ENCODE data around the gene DOCK4.
A peak's percentile ranks its signal among the peaks of the same experiment; 100 is the strongest.
"Not testable (repeated sequence)": the region's sequence is repeated elsewhere in the genome, so short reads cannot be mapped to it uniquely, and the experiment has no call there.

DOCK4 gene

GRCh38 chr7:111954474-111955381 is 251.5 kb downstream of the DOCK4 start:
- DNase-seq (ENCODE audit: low read depth) = no peak

- no peak for DNase-seq (ENCODE audit: low read depth)
These were observed 252.1 kb downstream of the DOCK4 start for GRCh38 chr7:111954056-111954455.

GRCh38 chr7:111953611-111954010 is 252.6 kb downstream of the DOCK4 start:
- DNase-seq (ENCODE audit: low read depth) = no peak

- no peak for DNase-seq (ENCODE audit: low read depth)
These were observed 253.4 kb downstream of the DOCK4 start for GRCh38 chr7:111952783-111953182.

- no peak for DNase-seq (ENCODE audit: low read depth)
These were observed 255.1 kb downstream of the DOCK4 start for GRCh38 chr7:111951052-111951451.

GRCh38 chr7:111942450-111943081 is 263.6 kb downstream of the DOCK4 start:
- DNase-seq (ENCODE audit: low read depth) = no peak

- DNase-seq (ENCODE audit: low read depth) = no peak
These were observed 269.0 kb downstream of the DOCK4 start for GRCh38 chr7:111937163-111937562.

- peak; percentile 88 for DNase-seq (ENCODE audit: low read depth)
These were observed 272.6 kb downstream of the DOCK4 start for GRCh38 chr7:111933609-111934008.

GRCh38 chr7:111931958-111932357 is 274.2 kb downstream of the DOCK4 start:
- no peak for DNase-seq (ENCODE audit: low read depth)

- no peak for DNase-seq (ENCODE audit: low read depth)
These were observed 275.1 kb downstream of the DOCK4 start for GRCh38 chr7:111931016-111931517.

GRCh38 chr7:111929264-111929663 is 276.9 kb downstream of the DOCK4 start:
- no peak for DNase-seq (ENCODE audit: low read depth)

- DNase-seq (ENCODE audit: low read depth) = no peak
These were observed 278.7 kb downstream of the DOCK4 start for GRCh38 chr7:111927353-111928019.

GRCh38 chr7:111920329-111920728 is 285.9 kb downstream of the DOCK4 start:
- DNase-seq (ENCODE audit: low read depth) = no peak

GRCh38 chr7:111919631-111920179 is 286.5 kb downstream of the DOCK4 start:
- DNase-seq (ENCODE audit: low read depth) = no peak

GRCh38 chr7:111919164-111919563 is 287.0 kb downstream of the DOCK4 start:
- DNase-seq (ENCODE audit: low read depth) = no peak

GRCh38 chr7:111918461-111918860 is 287.7 kb downstream of the DOCK4 start:
- DNase-seq (ENCODE audit: low read depth) = no peak

- DNase-seq (ENCODE audit: low read depth) = not testable (repeated sequence)
These were observed 288.8 kb downstream of the DOCK4 start for GRCh38 chr7:111917404-111917803.

- no peak for DNase-seq (ENCODE audit: low read depth)
These were observed 291.9 kb downstream of the DOCK4 start for GRCh38 chr7:111914291-111914690.

GRCh38 chr7:111911166-111911961 is 294.8 kb downstream of the DOCK4 start:
- no peak for DNase-seq (ENCODE audit: low read depth)

- no peak for DNase-seq (ENCODE audit: low read depth)
These were observed 295.5 kb downstream of the DOCK4 start for GRCh38 chr7:111910656-111911055.

GRCh38 chr7:111908673-111909072 is 297.5 kb downstream of the DOCK4 start:
- DNase-seq (ENCODE audit: low read depth) = not testable (repeated sequence)

Measured in GM04504 (cell line).